HG03175 (cell line): Measurements from ENCODE around the gene FURIN.
"Not testable (repeated sequence)": the region's sequence is repeated elsewhere in the genome, so short reads cannot be mapped to it uniquely, and the experiment has no call there.

Experiments
- ATAC-seq: cut with Tn5 transposase; IDR thresholded peaks from one replicate; pipeline ENCODE4 v1.9.1; 2021; ENCODE audit warnings: mild to moderate bottlenecking, moderate library complexity; ENCODE audit not compliant: unreplicated experiment

FURIN gene

DNA sequence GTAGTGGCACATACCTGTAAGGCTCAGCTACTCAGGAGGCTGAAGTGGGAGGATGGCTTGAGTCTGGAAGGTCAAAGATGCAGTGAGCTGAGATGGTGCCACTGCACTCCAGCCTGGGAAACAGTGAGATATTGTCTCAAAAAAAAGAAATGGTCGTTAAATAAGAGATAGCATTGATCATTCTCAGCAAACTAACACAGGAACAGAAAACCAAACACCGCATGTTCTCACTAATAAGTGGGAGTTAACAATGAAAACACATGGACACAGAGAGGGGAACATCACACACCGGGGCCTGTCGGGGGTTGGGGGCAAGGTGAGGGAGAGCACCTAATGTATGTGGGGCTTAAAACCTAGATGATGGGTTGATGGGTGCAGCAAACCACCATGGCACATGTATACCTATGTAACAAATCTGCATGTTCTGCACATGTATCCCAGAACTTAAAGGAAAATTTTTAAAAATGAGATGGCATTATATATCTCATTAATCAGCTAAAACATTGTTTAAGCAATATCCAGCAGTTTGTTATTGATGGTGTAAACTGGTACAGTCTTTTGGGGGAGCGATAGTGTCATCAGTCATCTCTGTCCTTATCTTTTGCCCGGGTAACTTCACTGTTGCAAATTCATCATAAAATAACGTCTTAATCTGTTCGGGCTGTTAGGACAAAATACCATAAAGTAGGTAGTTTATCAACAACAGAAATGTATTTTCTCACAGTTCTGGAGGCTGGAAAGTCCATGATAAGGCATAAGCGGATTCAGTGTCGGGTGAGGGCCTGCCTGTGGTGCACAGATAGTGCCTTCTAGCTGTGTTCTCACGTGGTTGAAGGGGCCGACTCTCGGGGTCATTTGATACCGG is 33.0 kb downstream of the FURIN start:
- ATAC-seq, result no peak

DNA sequence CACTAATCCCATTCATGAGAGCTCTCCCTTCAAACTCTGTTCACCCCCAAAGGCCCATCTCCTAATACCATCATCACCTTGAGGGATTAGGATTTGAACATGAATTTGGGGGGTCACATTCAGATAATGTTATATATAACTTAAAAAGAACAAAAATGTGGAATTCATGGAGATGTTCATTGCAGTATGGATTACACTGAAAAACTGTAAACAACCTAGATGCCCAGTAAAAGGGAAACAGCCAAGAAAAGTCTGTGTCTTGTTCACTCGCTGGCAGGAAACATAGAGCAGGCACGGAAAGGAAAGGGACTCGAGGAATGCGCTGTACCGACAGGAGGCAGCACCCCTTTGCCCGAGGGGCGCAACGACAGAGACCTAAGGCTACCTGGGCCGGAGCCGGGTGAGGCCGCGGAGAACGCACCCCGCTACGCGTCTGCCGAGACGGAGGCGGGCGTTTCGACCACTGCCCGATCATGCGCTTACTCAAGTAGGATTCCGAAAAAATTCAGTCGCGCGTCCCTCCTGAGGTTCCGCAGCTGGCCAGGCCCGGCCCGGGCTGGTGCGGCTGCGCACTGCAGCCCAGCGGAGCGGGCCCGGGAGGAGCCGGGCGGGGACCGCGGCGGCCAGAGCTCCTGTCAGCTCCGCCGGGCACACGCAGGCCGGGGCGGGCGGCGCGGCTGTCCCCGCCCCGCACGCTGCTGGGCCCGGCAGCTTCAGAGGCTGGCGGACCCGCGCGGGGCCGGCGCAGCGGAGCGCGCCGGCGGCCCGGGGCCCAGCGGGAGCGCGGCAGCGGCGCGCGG is 33.9 kb downstream of the FURIN start:
- ATAC-seq, result peak; percentile 66

DNA sequence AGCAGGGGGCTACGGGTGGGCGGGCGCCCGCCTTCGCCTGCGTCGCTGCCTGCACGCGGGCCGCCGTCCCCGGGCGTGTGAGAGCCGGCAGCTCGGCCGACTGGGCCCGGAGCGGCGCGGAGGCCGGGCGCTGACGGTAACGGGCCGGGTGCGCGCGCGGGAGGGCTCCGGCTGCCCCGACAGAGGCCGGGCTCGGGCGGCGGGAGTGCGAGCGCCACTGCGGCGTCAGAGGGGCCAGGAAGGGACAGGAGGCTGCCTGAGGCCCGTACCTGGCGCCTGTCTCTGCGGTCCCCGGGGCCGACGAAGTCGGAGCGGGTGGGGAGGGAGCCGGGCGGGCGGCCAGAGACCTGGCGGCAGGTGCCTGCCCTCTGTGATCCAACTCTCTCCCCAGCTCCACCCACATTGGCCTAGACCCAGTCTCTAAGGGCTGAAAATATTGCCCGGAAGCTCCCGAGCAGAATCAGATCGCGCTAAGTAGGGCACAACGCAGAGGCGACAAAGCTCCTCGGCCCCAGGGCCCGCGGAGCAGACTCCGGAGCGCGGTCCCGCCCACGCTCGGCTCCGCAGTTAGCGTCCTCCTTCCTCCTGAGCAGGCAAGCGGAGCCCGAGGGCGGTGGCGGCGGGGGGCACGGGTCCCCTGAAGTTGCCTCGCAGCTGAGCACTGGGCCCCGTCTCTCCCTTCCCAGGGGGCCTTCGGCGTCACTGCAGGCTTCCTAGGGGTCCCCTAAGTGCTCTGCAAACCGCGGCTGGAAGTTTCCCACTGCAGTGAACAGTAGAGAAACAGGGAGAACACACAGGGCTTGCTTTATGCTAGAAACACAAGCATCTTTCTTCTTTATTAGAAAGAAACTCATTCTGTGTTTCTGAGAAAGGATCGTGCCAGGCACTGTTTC is 34.7 kb downstream of the FURIN start, which contains the start of gene MAN2A2:
TSS of gene MAN2A2 (plus strand) at position 463 of the 893 bp plus-strand sequence. CDS start 906 bp downstream, outside the sequence.
- ATAC-seq, result peak; percentile 59

DNA sequence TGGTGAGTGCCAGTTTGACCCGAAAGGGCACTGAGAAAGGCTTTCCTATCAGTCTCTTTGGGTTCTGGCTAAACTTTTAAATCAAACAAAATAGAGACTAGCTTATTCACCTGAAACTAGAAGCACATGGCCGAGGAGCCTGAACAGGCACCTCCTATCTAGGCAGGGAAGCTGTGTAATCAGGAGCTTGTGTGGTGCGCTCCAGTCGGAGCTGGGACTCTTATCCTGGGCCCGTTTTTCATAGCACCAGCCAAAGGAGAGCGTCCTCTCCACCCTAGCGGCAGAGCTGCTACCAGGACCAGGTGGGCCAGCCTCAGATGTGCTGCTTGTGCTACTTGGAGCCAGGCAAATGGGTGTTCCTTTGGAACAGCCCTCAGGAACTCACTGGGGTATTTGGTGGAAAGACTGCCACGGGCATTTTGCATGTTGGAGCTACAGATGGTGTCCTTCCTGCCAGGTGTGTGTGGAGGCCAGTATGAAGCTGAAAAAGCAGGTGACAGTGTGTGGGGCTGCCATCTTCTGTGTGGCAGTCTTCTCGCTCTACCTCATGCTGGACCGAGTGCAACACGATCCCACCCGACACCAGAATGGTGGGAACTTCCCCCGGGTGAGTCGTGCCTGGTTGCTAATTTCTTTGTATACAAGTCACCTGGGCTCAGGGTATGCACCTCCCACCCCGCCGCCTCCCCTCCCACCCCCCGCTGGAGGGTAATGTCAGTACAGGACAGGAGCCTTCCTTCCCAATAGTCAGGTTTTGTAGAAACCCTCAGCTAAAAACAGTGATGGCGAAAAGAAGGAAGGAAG is 35.5 kb downstream of the FURIN start:
- no peak for ATAC-seq

DNA sequence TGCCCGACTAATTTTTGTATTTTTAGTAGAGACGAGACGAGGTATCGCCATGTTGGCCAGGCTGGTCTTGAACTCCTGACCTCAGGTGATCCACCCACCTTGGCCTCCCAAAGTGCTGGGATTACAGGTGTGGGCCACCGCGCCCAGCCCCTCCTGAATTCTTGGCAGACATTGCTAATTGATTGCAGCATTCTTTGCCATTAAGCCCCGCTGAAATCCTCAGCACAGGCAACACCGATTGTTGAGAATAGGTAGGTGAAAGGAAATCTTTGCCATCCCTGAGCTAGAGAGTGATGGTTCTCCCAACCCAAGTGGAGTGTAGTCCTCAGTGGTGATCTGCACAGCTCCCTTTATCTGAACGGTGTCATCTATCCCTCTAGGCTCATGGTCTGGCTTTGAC is 36.4 kb downstream of the FURIN start:
- no peak for ATAC-seq

DNA sequence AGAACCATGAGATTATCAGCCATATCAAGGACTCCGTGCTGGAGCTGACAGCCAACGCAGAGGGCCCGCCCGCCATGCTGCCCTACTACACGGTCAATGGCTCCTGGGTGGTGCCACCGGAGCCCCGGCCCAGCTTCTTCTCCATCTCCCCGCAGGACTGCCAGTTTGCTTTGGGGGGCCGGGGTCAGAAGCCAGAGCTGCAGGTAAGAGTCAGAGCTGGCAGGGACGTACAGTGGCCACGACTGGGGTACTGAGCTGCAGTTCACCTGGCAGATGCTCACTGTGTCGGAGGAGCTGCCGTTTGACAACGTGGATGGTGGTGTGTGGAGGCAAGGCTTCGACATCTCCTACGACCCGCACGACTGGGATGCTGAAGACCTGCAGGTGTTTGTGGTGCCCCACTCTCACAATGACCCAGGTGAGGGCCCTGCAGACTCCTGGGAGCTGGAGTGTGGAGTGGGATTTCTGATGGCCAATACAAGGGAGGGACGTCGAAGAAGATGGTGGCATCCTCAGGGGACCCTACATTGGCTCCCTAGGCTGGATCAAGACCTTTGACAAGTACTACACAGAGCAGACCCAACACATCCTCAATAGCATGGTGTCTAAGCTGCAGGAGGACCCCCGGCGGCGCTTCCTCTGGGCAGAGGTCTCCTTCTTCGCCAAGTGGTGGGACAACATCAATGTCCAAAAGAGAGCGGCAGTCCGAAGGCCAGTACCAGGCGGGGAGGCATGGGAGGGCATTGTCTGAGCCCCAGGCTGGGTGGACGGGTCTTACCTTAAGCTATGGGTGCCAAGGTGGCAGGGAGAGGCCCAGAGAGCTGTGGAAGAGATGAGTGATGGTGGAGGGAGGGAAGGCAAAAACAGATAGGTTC is 37.2 kb downstream of the FURIN start:
- no peak for ATAC-seq

DNA sequence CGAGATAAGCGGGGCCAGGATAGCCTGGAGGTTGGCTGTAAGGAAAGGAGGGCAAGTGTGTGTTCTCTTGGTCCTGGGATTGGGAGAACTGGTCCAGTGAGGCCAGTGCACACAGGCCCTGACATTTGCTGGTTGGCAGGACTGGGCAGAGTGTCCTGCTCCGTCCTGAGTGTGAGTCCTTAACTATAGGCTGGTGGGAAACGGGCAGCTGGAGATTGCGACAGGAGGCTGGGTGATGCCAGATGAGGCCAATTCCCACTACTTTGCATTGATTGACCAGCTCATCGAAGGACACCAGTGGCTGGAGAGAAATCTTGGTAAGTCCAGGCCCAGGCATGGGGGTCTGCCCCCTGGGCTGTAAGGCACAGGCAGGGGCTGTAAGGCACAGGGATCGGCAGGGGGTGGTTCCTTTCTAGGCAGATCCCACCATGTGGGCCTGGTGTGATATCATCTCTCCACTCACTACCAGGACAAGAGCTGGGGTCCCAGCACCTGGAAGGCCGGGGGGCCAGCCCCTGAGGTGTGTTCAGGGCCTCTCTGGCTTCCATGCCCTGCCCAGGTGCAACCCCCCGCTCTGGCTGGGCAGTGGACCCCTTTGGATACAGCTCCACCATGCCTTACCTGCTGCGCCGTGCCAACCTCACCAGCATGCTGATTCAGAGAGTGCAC is 37.9 kb downstream of the FURIN start:
- ATAC-seq, result no peak

DNA sequence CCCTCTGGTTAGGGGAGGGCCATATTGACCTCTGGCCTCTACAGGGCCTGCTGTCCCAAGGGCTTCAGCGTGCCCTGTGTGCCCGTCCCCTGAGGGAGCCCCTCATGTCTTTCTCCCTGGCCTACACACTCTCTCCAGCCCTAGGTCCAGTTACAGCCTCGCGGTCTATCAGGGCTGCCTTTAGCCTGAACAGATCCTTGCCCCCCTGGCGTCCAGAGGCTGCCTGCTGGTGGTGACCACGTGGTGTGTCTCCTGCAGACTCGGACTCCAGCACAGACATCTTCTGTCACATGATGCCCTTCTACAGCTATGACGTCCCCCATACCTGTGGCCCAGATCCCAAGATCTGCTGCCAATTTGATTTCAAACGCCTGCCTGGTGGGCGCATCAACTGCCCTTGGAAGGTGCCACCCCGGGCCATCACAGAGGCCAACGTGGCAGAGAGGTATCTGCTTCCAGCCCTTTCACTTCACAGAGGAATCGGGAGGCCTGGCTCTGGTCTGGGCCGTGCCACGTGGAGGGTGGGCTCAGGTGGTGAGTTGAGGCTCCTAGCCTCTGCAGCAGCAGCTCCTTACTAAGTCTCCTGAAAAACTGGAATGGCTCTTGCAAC is 38.8 kb downstream of the FURIN start:
- no peak for ATAC-seq

DNA sequence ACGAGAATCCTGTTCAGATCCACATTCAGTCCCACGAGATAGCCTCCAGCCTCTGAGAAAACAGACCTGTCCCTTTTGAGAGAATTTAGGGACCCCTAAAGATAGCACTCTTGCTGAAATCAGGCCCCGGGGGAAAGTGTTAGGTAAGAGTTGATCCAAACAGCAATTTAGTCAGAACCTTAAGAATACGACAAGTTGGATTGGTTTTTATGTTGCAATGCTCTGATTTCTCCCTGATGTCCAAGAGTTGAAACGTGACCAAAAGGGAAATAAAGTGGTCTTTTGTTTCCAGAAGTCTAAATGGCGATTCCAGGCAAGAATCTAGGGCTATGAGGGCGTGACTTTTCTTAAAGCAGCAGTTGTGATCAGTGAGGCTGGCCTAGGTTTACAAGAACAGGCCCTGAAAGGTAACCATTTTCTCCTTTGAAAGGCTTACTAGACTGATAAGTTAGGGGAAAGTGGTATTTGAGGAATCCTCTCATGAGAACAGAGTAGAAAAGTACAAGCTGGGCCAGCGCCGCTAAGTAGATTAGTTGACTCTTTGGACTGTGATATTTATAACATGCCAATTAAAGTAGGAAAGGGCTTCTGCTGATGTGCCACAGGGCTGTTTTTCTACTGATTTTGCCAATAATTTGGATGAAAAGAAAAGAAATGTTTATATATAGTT is 39.6 kb downstream of the FURIN start:
- ATAC-seq, result no peak

DNA sequence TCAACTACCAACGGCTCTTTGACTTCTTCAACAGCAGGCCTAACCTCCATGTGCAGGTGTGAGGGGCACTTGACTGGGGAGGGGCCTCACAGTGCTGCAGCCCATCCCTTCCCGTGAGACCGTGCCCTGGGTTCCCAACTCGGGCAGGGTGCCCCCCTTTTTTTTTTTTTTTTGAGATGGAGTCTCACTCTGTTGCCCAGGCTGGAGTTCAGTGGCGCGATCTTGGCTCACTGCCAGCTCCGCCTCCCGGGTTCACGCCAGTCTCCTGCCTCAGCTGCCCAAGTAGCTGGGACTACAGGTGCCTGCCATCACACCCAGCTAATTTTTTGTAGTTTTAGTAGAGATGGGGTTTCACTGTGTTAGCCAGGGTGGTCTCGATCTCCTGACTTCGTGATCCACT is 41.1 kb downstream of the FURIN start:
- not testable (repeated sequence) for ATAC-seq

DNA sequence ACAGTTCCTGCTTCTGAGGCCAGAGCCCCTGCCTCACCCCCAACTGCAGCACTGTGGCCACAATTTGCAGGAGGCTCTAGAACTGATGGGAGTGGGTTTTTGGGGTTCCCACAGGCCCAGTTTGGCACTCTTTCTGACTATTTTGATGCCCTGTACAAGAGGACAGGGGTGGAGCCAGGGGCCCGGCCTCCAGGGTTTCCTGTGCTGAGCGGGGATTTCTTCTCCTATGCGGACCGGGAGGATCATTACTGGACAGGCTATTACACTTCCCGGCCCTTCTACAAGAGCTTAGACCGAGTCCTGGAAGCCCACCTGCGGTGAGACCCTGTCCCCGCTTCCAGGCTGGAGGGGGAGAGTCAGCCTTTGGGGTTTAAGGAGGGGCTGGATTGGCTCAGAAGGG is 41.6 kb downstream of the FURIN start:
- no peak for ATAC-seq

DNA sequence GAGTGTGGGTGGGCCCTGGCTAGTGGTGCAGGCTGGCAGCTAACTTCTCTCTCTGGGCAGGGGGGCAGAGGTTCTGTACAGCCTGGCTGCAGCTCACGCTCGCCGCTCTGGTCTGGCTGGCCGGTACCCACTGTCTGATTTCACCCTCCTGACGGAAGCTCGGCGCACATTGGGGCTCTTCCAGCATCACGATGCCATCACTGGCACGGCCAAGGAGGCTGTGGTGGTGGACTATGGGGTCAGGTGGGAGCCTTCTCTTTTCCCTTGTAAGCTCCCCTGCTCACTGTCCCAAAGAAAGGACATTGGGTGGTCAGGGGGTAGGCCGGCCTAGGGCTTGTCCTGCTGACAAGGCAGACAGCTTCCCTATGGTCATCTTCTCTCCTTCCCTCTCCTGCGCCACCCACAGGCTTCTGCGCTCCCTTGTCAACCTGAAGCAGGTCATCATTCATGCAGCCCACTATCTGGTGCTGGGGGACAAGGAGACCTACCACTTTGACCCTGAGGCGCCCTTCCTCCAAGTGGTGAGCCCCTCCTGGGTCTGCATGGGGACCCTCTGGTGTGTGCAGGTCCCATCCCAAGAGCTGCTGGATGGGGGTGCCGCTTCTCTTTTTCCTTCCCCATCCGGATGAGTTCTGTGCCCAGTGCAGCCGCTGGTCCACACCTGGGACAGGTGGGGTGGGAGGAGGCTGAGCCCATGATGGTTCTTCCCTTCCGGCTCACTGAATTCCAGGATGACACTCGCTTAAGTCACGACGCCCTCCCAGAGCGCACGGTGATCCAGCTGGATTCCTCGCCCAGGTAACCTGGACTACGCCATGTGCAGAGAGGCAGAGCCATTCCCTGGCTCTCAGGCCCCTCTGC is 42.3 kb downstream of the FURIN start:
- ATAC-seq, result no peak

DNA sequence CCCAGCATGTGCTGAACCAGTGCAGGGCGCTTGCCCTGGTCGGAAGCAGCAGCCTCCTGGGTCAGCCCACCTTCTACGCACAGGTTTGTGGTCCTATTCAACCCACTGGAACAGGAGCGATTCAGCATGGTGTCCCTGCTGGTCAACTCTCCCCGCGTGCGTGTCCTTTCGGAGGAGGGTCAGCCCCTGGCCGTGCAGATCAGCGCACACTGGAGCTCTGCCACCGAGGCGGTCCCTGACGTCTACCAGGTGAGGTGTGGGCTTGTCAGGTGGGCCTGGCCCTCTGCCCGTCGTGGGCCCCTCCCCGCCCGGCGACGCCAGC is 42.9 kb downstream of the FURIN start:
- ATAC-seq, result no peak

DNA sequence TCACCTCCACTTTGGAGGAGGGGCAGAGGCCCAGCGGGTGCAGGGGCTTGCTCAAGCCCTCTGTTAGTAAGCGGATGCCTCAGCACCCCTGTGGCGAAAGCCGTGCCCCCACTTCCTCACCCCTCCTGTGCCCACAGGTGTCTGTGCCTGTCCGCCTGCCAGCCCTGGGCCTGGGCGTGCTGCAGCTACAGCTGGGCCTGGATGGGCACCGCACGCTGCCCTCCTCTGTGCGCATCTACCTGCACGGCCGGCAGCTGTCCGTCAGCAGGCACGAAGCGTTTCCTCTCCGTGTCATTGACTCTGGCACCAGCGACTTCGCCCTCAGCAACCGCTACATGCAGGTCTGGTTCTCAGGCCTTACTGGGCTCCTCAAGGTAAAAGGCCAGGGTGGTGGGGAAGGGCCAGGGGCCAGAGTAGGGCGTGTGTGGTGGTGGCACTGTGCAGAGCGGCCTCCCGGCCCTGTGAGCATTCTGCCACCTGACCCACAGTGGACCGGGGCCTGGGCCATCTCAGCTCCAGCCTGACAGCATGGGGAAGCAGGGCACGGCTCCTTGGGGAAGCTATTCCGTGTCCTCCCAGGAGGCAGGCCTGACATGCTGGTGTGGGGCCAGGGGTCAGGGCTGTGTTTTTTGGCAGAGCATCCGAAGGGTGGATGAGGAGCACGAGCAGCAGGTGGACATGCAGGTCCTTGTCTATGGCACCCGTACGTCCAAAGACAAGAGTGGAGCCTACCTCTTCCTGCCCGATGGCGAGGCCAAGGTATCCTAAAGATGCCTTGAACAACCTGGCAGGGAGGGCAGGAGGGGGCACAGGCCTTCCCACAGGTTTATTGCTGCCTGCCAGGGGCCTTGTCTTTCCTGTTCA is 43.8 kb downstream of the FURIN start:
- no peak for ATAC-seq

DNA sequence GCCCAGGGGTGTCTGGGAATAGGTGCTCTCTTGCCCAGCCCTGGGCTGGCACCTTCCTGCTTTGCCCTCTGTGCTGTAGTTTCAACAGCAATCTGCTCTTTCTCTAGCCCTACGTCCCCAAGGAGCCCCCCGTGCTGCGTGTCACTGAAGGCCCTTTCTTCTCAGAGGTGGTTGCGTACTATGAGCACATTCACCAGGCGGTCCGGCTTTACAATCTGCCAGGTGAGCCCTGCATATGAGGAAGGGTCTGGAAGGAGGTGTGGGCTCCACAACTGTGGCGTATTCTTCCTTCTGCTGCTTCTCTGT is 44.3 kb downstream of the FURIN start:
- ATAC-seq, result no peak

DNA sequence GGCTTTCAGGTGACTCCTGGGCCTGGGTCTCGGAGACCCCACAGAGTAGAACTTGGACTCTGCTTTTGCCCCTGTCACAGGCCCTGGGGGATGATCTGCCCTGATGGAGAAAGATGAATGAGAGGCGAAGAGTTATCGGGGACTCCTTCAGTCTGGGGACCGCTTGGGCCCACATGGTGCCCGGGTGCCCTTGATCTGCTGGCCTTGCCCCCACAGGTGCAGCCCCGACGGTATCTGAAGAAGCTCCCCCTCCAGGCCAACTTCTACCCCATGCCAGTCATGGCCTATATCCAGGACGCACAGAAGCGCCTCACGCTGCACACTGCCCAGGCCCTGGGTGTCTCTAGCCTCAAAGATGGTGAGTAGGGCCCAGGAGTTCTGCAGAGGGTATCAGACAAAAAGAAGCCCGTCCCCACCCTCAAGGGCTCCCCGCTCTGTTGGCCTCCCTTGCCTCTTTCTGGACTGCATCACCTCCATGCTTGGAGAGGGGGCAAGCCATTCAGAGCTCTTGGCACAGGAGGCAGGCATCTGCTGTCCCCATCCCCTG is 45.1 kb downstream of the FURIN start:
- ATAC-seq, result no peak
